ENCODE data around the gene LSAMP. TPM values are rescaled to one million over a fixed set of nuclear protein-coding genes. Genes with fewer than 3 reads are reported as not detected.

LSAMP gene
- total RNA-seq, 1 donor from 2014 or later: 1.1 TPM

- no peaks in the 10 kb centered on the region for H3K36me3 Mint-ChIP-seq (ENCODE audit: low read depth)
- TF ChIP-seq CTCF (IDR thresholded peaks at IDR 0.05): no peak
- H3K4me1 Mint-ChIP-seq (ENCODE audit: low read depth): peaks cover 47% of the 10 kb centered on the region
- no peaks in the 10 kb centered on the region for H3K9me3 Mint-ChIP-seq (ENCODE audit: low read depth)
- no peaks in the 10 kb centered on the region for H3K27me3 Mint-ChIP-seq (ENCODE audit: low read depth)
- no peak overlapping the region for H3K4me3 Mint-ChIP-seq (ENCODE audit: unreplicated experiment)
- H3K27ac Mint-ChIP-seq (ENCODE audit: unreplicated experiment): peak overlapping the region; percentile 66
- no peak for DNase-seq (ENCODE audit: low spot score)
Observed at GRCh38 chr3:115834068-115834467, 611.2 kb downstream of the LSAMP start.

- H3K27me3 Mint-ChIP-seq (ENCODE audit: low read depth): no peaks in the 10 kb centered on the region
- no peak overlapping the region for H3K4me3 Mint-ChIP-seq (ENCODE audit: unreplicated experiment)
- DNase-seq (ENCODE audit: low spot score): no peak
Observed at GRCh38 chr3:115833074-115833473, 612.2 kb downstream of the LSAMP start.

GRCh38 chr3:115832265-115832664 is 613.0 kb downstream of the LSAMP start:
- Mint-ChIP-seq H3K4me1 (ENCODE audit: low read depth) (peaks cover 60% of the 10 kb centered on the region), H3K36me3 (ENCODE audit: low read depth) (no peaks in the 10 kb centered on the region), H3K27me3 (ENCODE audit: low read depth) (no peaks in the 10 kb centered on the region), H3K27ac (ENCODE audit: unreplicated experiment) (no peak overlapping the region), H3K9me3 (ENCODE audit: low read depth) (no peaks in the 10 kb centered on the region), H3K4me3 (ENCODE audit: unreplicated experiment) (no peak overlapping the region)
- DNase-seq (ENCODE audit: low spot score): no peak
- peak; percentile 52 for TF ChIP-seq CTCF (IDR thresholded peaks at IDR 0.05)

More at GRCh38 chr3:115833074-115833473, 612.2 kb downstream of the LSAMP start:
- Mint-ChIP-seq H3K36me3 (ENCODE audit: low read depth) (no peaks in the 10 kb centered on the region), H3K4me1 (ENCODE audit: low read depth) (peaks cover 55% of the 10 kb centered on the region), H3K9me3 (ENCODE audit: low read depth) (no peaks in the 10 kb centered on the region), H3K27ac (ENCODE audit: unreplicated experiment) (peak overlapping the region; percentile 1)
- TF ChIP-seq CTCF (IDR thresholded peaks at IDR 0.05): no peak

- DNase-seq (ENCODE audit: low spot score): no peak
- H3K36me3 Mint-ChIP-seq (ENCODE audit: low read depth): no peaks in the 10 kb centered on the region
- H3K9me3 Mint-ChIP-seq (ENCODE audit: low read depth): no peaks in the 10 kb centered on the region
- no peak overlapping the region for H3K4me3 Mint-ChIP-seq (ENCODE audit: unreplicated experiment)
- H3K4me1 Mint-ChIP-seq (ENCODE audit: low read depth): peaks cover 64% of the 10 kb centered on the region
- no peaks in the 10 kb centered on the region for H3K27me3 Mint-ChIP-seq (ENCODE audit: low read depth)
- TF ChIP-seq CTCF (IDR thresholded peaks at IDR 0.05): no peak
- no peak overlapping the region for H3K27ac Mint-ChIP-seq (ENCODE audit: unreplicated experiment)
Observed at GRCh38 chr3:115831864-115832263, 613.4 kb downstream of the LSAMP start.

GRCh38 chr3:115830764-115831395 is 614.4 kb downstream of the LSAMP start:
- Mint-ChIP-seq H3K36me3 (ENCODE audit: low read depth) (no peaks in the 10 kb centered on the region), H3K4me1 (ENCODE audit: low read depth) (peaks cover 62% of the 10 kb centered on the region)
- no peak for DNase-seq (ENCODE audit: low spot score)

More at GRCh38 chr3:115830764-115831395, 614.4 kb downstream of the LSAMP start:
- Mint-ChIP-seq H3K27ac (ENCODE audit: unreplicated experiment) (no peak overlapping the region), H3K27me3 (ENCODE audit: low read depth) (no peaks in the 10 kb centered on the region), H3K4me3 (ENCODE audit: unreplicated experiment) (no peak overlapping the region), H3K9me3 (ENCODE audit: low read depth) (no peaks in the 10 kb centered on the region)
- TF ChIP-seq CTCF (IDR thresholded peaks at IDR 0.05): no peak
